Neural cell (in vitro differentiated cells): ENCODE measurements around the gene RALGPS1.

Source experiments
- EP300 ChIP-seq: fragments of 450-650 bp; conservative IDR thresholded peaks from 2 replicates; pipeline ENCODE4 v1.6.1; 2014; ENCODE audit warnings: antibody characterized with exemption, mild to moderate bottlenecking, moderate library complexity; ENCODE audit not compliant: poor library complexity, severe bottlenecking
- EZH2 ChIP-seq: fragments of 200-600, 300-800 bp; shearing (Covaris generic), sonication (generic); IDR thresholded peaks from 2 replicates; pipeline ENCODE4 v1.6.1; 2014; ENCODE audit warnings: antibody characterized with exemption, low read length, borderline replicate concordance, mild to moderate bottlenecking; ENCODE audit not compliant: insufficient read depth, poor library complexity, severe bottlenecking
- MXI1 ChIP-seq: fragments of 450-650 bp; conservative IDR thresholded peaks from 2 replicates; pipeline ENCODE4 v1.6.1; 2014; ENCODE audit warnings: antibody characterized with exemption, mild to moderate bottlenecking; ENCODE audit not compliant: poor library complexity, severe bottlenecking
- POLR2AphosphoS5 ChIP-seq: IDR thresholded peaks from 2 replicates; pipeline ENCODE4 v1.6.1; 2012
- RAD21 ChIP-seq: fragments of 450-650 bp; conservative IDR thresholded peaks from 2 replicates; pipeline ENCODE4 v1.6.1; 2014; ENCODE audit warnings: antibody characterized with exemption, mild to moderate bottlenecking, moderate library complexity
- SMC3 ChIP-seq: fragments of 450-650 bp; conservative IDR thresholded peaks from 2 replicates; pipeline ENCODE4 v1.6.1; 2014; ENCODE audit warnings: antibody characterized with exemption, mild to moderate bottlenecking, moderate library complexity; ENCODE audit not compliant: poor library complexity
- TAF1 ChIP-seq: IDR thresholded peaks from 2 replicates; pipeline ENCODE4 v1.6.1; 2012; ENCODE audit warnings: low read depth
- TF ChIP-seq, protein P1 (sequence below): fragments of 450-650 bp; IDR thresholded peaks from 2 replicates; pipeline ENCODE4 v1.5.1; 2014; ENCODE audit warnings: antibody characterized with exemption, mild to moderate bottlenecking, moderate library complexity; ENCODE audit not compliant: poor library complexity, severe bottlenecking
- TF ChIP-seq, protein P2 (sequence below): IDR thresholded peaks from 2 replicates; pipeline ENCODE4 v1.6.1; 2012; ENCODE audit warnings: borderline replicate concordance

DNA sequence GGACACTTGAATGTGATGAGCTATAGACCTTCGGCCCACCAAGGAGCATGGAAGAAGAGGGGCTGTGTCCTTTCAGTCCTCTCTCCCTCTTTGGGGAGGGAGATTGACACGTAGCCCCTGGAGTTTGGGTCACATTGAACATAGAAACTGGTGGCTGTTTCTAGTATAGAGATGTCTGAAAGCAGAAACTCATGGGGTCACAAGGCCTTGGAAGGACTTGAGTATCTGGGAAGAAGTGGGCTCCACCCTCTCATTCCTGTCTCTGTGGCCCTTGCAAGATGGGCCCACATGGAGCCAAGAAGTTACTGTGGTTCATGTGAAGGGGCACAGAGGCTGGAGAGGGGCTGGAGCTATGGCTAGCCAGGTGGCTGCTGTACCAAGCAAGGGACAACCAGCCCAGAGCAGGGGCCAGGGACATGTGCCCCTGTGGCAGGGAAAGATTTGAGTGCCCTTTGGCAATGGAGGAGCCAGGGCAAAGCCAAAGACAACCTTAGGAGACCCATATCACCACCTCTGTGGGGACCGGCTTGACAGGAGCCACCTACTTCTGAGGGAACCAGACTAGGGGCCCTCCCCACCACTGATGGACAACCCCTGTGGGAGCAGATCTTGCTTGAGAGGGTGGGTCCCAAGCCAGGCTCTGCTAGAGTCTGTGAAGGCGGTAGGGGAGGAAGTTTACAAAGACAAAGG, 220.6 kb downstream of the RALGPS1 start:
- TF ChIP-seq, protein P1, sequence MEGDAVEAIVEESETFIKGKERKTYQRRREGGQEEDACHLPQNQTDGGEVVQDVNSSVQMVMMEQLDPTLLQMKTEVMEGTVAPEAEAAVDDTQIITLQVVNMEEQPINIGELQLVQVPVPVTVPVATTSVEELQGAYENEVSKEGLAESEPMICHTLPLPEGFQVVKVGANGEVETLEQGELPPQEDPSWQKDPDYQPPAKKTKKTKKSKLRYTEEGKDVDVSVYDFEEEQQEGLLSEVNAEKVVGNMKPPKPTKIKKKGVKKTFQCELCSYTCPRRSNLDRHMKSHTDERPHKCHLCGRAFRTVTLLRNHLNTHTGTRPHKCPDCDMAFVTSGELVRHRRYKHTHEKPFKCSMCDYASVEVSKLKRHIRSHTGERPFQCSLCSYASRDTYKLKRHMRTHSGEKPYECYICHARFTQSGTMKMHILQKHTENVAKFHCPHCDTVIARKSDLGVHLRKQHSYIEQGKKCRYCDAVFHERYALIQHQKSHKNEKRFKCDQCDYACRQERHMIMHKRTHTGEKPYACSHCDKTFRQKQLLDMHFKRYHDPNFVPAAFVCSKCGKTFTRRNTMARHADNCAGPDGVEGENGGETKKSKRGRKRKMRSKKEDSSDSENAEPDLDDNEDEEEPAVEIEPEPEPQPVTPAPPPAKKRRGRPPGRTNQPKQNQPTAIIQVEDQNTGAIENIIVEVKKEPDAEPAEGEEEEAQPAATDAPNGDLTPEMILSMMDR = no peak
- no peak for TF ChIP-seq RAD21
- TF ChIP-seq EZH2 = no peak
- no peak for TF ChIP-seq EP300
- TF ChIP-seq POLR2AphosphoS5 = no peak
- no peak for TF ChIP-seq TAF1
- TF ChIP-seq, protein P2, sequence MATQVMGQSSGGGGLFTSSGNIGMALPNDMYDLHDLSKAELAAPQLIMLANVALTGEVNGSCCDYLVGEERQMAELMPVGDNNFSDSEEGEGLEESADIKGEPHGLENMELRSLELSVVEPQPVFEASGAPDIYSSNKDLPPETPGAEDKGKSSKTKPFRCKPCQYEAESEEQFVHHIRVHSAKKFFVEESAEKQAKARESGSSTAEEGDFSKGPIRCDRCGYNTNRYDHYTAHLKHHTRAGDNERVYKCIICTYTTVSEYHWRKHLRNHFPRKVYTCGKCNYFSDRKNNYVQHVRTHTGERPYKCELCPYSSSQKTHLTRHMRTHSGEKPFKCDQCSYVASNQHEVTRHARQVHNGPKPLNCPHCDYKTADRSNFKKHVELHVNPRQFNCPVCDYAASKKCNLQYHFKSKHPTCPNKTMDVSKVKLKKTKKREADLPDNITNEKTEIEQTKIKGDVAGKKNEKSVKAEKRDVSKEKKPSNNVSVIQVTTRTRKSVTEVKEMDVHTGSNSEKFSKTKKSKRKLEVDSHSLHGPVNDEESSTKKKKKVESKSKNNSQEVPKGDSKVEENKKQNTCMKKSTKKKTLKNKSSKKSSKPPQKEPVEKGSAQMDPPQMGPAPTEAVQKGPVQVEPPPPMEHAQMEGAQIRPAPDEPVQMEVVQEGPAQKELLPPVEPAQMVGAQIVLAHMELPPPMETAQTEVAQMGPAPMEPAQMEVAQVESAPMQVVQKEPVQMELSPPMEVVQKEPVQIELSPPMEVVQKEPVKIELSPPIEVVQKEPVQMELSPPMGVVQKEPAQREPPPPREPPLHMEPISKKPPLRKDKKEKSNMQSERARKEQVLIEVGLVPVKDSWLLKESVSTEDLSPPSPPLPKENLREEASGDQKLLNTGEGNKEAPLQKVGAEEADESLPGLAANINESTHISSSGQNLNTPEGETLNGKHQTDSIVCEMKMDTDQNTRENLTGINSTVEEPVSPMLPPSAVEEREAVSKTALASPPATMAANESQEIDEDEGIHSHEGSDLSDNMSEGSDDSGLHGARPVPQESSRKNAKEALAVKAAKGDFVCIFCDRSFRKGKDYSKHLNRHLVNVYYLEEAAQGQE = no peak
- TF ChIP-seq SMC3 = no peak
- TF ChIP-seq MXI1 = no peak
